Tongue (tissue), 2 donors: ENCODE results near the gene PREP. TPM values are rescaled to one million over a fixed set of nuclear protein-coding genes. Genes with fewer than 3 reads are reported as not detected.
A peak's percentile ranks its signal among the peaks of the same experiment; 100 is the strongest.
"Not testable (repeated sequence)": the region's sequence is repeated elsewhere in the genome, so short reads cannot be mapped to it uniquely, and the experiment has no call there.

Source experiments
- DNase-seq: peaks from one replicate; pipeline ENCODE4 v3.0.0-alpha.2; 2015
- total RNA-seq: library from RNA; depleted of rRNA; stranded (reverse); fragments of >200 nt; gene quantifications from one replicate; pipeline ENCODE4 v1.2.3, GENCODE V29; 2014

PREP gene
- total RNA-seq = 49.4 TPM

DNA sequence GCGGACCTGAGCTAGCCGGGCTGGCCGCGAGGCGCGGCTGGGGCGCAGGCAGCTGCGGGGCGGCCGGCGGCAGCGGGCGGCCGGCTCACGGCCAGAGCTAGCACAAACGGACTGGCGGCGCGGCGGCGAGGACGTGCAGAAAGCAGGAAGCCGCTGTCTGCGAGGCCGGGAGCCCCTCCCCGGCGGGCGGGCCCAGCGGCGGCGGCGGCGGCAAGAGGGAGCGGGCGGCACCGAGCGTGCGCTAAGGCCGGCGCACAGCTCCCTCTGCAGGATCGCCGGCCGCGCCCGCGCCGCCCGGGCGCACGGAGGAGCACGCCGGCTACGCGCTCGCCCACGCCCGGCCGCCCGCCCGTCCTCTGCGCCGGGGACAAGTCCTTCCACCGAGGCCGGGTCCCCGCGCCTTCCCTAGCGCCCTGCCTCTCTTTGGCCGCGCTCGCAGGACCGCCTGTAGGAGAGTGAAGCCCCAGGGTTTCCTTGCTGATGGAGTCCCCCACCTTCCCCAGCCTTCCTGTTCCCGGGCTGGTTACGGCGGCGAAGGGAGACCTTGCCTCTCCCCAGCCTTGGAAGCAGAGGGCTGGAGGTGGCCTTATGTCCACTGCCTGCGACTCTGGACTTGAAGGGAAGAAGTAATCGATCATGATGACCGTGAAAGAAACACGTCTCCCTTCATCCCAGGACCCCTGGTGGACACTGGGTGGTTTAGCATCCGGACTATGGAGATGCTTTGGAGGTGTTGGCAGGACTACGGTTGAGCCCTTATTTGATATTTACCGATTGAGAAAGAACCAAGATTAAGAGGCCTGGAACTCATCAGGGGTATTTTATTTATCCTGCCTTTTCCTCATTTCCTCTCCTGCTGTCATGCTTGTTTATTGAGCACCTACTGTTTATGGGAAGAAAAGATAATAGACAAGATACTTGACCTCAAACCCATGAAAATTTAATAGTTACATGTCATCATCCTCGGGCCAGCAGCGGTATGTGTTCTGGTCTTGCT is at the start of gene PREP:
PREP (minus strand) TSS at position 144 of the 997 bp plus-strand sequence. CDS start 191 bp downstream, outside the sequence.
- DNase-seq = peak; percentile 92

DNA sequence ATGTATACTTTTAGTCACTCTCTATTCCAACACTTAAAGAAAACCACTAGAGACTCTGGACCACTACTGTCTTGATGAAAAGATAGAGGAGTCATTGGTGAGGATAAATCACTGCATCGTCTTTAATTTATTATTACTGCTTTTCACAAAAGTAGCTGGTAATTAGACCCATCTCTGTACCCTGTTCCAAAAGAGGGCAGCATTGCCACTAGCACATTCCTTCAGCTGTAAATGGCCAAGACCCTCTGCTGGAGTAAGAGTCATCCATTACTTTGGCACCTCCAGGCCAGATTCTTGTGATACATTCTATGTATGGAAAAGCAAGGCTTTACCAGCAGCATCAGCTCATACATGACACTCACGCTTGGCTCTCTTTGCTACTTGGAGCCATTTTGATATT is 49.5 kb upstream of the PREP start:
- no peak for DNase-seq

DNA sequence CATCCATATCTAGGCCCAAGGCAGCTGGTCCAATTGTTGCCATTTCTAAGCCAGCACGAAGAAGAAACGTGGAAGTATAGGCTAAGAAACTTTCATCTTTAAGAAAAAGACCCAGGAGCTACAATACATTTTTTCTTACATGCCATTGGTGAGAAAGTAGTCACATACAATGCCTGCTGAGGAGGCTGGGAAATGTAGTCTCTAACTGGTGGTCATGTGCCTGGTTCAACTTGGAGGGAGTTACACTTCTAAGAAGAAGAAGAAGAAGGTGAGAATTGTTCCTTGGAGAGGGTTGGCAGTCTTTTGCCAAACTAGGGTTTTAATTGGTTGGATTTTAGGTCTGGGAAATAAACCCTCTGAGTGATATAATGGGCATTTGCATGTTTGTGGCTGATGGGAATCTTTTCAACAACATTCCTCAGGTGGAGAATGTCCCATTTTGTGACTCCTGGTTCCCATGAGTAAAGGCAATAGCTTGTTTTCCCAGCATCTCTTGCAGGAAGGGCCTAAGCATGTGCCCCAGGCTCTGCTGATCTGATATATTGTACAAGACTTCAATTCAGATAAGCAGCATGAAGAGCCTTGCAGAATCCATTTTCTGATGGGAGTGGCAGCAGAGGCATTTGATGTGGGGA is 47.0 kb upstream of the PREP start:
- DNase-seq = no peak

DNA sequence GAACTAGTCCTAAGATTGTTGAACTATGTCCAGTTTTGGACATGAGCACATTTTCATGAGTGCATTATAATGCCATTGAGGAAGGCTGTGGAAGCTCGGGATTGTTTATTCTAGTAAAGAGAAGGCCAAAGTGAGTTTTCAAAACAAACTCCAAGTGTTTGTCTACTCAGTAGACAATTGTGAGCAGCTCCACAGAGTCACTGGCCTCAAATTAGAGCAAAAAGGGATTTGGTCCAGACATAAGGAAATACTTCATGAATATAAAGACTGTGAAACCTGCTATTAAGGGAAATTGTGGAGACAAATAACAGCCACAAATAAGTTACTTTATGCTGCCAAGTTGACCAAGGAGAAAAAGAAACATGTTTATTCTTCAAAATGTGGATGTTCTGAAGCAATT is 42.6 kb upstream of the PREP start:
- DNase-seq = peak; percentile 41

DNA sequence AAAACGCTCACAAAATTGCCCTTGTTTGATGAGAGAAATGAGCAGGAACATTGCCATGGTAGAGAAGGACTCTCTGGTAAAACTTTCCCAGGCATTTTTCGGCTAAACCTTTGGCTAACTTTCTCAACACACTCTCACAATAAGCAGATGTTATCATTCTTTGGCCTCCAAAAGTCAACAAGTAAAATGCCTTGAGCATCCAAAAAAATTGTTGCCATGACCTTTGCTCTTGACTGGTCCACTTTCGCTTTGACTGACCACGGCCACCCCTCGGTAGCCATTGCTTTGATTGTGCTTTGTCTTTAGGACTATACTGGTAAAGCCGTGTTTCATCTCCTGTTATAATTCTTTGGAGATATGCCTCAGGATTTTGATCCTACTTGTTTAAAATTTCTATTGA is 41.1 kb upstream of the PREP start:
- DNase-seq = no peak

DNA sequence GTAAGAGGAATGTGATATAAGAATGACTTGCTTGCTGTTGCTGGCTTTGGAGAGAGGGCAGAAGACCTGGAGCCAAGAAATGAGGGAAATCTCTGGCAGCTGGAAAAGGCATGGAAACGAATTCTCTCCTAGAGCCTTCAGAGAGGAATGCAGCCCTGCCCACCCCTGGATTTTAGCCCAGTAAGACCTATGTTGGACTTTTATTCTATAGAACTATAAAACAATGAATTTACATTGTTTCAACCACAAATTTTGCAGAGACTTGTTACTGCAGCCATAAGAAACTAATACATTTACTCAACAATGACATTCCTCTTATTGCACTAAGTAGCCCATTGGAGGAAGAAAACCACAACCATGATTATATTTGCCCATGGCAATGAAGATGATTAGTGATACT is 39.5 kb upstream of the PREP start:
- no peak for DNase-seq

DNA sequence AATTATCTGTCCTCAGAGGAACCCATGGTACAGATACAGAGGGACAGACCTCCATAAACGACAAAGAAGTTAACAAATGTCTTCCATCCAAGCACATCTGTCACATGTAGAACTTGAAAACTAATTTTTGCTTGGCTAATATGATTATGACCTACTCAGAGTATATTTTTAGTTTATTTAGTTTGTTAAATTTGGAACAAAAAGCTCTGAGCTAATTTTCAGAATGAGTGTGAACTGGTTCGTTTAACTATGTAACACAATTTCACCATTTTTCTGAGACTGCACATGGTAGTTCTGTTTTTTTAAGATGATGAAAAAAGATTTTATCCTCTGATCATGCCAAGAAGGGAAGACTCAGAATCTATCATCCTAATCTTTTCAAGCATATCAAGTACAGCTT is 34.4 kb upstream of the PREP start:
- no peak for DNase-seq

DNA sequence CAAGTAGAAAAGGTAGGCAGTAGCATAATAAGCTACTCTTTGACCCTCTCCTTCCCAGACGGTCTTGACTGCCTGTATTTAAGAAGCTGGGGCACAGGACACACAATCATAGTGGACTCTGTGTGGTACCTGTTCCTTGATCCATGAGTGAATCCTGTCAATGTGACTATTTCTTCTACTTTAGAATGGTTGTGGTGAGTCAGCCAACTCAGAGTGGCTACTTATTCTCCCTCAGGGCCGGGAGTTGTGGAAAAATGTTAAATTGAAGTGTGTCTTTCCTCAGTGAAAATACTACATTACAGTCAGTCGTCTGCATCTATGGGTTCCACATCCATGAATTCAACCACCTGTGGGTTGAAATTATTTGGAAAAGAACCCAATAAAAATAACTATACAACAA is 30.8 kb upstream of the PREP start:
- no peak for DNase-seq

DNA sequence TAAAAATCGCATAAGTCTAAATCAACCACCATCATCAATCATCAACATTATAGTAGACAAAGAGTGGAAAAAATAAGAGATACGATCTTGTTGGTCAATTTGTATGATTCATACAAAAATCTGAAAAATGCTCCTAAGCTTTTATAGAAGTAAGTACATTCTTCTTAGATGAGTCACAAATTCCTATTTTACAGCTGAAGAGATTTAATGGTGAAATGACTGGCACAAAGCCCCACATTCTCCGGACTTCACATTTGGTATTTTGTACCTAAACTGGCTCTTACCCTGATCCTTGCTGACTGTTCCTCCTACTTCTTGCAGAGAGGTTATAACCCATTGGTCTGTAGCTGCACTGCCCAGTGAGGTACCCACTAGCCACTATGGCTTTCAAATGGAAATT is 29.9 kb upstream of the PREP start:
- no peak for DNase-seq

DNA sequence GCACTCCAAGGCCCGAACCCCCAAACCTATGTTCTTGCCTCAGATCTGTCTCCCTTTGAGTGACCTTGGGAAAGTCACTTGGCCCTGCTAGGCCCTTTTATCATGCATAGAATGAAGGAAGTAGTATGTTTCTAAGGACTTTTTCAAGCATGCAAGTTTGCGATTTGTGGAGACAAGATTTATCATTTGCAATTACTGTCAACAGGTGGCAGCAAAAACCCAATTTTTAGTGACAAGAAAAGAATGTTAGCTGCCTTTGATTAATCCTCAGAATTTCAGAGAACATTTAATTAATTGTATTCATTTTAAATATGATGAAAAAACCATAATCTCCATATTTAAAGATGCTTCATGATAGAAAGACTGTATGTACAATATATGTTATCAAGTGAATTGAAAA is 28.3 kb upstream of the PREP start:
- DNase-seq = peak; percentile 76

DNA sequence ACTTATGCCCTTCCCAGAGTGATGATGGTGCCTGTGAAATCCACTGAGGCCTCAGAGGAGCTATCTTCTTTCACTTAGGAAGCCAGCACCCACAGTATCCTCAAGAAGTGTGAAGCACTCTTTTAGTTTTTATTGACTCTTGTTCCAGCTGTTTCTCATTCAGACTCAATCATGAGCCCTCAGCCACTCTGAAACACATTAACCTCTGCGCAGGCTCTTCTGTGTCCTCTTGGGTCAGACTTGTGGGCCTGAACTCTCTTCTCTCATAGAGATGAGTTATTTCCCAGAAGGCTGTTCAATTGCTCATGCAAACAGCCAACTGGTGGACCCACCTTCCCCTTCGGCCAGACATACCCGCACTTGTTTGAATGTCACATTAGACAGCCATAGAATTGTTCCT is 27.8 kb upstream of the PREP start:
- DNase-seq = no peak

DNA sequence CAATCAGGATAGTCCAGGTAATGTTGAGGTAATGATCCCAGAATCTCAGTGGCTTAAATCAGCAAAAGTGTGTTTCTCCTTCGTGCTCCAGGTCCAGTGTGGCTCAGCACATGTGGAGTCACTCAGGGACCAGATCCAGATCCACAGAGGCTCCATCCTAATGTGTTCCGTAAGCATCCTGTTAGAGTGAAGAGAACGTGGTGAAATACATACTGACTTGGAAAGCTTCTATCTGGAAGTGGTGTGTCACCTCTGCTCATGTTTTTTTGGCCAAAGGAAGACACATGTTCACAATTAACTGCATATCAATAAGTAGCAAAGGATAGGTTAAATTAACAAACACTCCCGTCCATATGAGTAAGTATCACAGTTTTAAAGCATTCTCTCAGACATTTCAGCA is 26.8 kb upstream of the PREP start:
- DNase-seq = no peak

DNA sequence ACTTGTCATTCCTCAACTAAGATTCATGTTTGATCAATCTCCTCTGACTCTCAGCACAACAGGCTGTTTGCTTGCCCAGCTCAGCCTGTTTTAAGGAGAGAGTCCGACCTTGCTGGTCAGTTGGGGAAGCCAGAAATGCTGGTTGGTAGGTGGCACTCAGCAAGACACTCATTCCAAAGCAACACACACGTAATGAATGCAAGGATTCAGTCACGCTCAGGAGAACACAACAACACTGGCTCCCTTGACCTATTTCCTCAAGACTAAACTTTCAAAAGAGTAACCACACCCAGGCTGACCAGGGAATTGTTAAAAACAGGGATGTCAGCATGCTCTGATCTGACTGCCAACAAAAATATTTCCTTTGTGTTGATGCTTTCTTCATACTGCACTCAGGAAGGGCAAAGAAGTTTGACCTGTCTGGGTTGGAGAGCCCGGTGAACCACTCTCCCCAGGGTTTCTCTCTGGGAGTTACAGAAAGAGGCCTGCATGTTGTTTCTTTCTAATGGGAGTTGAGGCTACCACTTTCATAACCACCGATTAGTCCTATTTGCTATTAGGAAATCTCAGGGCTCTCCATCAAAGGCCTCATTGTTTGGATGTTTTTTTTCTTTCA is 25.6 kb upstream of the PREP start:
- DNase-seq = no peak

DNA sequence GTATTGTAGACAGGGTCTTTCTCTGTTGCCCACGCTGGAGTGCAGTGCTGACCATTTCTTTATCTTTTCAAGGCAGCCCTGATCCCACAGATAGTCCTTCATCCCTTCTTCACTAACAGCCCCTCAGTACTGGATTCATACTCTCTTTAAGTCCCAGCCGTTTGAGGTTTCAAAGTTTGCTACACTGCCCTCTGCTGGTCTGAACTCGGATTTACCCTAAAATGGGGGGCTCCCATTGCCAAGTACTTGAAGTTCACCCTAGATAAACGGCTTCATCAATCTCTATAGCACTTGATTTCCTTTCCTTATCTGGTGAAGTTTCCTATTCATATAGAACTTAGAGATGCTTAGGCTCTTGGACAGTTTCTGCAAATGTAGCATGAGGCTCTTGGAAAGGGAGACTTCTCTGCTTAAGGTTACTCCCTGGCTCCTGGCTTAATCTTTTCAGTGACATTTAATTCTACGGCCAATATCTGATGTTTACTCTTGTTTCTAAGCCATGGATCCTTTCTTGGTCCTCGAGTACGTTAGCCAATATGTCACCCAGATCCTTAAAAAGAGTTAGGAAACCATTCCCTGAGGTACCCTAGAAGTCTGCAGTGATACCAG is 21.4 kb upstream of the PREP start:
- peak; percentile 77 for DNase-seq

DNA sequence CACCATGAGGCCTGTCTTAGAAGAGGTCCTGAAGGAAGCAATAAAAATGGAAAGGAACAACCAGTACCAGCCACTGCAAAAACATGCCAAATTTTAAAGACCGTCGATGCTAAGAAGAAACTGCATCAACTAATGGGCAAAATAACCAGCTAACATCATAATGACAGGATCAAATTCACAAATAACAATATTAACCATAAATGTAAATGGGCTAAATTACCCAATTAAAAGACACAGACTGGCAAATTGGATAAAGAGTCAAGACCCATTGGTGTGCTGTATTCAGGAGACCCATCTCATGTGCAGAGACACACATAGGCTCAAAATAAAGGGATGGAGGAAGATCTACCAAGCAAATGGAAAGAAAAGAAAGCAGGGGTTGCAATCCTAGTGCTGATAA is 14.1 kb upstream of the PREP start:
- not testable (repeated sequence) for DNase-seq

DNA sequence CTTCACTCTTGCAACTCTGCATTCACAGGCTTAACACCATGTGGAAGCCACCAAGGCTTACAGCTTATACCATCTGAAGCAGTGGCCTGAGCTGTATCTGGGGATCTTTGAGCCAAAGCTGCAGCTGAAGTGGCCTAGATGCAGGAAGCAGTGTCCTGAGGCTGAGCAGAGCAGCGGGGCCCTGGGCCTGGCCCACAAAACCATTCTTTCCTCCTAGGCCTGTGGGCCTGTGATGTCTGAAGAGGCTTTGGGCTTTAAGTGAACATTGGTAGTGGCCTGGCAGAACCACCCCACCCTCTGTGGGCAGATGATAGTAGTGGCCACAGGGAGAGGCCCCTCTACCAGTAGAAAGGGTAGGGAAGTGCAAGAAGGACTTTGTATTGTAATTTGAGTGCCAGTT is 6.9 kb upstream of the PREP start:
- DNase-seq = no peak

DNA sequence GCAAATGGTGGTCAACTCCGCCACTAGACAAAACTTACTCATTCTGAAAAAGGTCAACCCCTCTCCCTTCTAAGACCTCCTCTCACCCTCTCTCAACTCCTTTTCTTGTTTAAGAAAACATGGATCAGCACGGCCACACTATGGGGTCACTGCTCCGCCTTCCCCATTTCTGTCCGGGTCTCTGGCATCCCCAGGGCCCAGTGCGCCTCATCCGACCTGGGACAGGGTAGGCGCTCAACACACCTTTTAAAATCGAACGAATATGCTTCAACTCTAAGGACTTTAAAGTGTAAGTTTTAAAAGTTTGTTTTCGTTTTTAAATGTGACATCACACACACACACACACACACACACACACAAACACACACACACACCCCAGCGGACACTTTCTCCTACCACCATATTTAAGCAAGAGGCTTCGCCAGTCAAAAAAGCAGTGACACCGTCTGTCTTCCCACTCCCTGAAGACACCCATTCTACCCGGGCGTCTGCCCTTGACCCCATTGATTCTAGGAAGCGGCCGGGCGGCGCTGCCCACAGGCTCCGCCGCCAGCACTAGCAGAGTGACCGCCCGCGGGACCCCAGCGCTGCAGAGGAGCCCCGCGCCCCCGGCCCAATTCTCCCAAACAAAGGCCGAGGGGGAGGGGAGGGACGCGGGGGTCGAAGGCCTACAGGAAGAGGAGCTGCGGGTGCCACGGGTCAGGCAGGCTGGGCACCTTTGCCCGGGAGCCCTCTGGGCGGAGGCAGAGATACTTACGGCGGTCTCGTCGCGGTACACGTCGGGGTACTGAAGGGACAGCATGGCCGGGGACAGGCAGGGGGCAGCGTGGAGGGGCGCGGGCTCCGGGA is 568 bp downstream of the PREP start:
- no peak for DNase-seq

DNA sequence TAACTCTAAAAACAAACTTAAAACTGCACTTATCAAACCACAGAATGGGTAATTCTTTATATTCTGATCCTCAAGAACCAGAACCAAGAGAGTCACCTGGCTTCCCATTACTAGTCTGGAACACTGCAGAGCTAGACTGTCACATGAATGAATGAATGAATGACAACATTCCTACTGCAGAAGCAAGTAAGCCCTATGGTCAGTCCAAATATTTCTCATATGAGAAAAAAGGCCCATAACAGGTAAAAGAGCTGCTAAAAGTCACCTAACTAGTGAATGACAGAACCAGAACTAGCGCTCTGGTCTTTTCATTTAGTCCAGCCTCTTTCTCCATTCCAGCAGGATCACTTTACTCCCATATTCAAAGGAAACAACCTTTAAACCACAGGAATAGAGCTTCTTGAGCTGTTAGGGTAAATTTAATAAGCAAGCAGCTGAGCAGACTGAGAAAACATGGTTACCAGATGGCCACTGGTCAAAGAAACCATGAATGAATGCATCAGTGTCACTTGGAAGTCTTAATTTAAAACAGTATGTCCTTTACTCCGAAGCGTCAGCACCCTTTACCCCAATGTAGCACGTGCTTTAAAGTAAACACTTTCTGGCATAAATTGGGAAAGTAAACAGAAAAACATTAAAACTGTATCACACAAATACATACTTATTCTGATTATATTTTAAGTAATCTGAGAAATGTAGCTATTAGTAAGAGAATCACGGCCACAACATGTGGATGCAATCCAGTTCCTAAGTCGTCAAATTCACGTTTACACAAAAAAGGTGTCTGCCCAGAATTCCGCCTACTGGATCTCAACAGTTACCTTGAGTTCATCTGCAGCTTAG is 1.4 kb downstream of the PREP start:
- peak; percentile 10 for DNase-seq

DNA sequence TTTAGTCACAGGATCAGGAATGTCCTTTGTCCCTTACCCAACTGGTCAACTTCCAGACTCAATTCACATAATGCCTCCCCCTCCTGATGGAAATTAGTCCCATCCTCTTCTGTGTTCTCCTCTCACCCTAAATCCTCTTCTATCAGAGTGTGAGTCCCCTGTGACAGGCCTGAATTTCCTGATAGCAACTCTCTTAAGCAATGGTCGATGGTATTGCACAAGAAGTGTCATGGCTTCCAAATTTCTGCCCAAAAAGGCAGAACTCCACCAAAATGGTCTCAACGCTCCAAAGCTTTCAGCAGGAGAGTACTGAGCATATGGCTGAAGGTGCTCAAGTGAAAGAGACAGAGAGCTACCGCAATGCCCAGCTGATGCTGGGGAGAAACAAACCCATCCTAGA is 2.4 kb downstream of the PREP start:
- DNase-seq = no peak

DNA sequence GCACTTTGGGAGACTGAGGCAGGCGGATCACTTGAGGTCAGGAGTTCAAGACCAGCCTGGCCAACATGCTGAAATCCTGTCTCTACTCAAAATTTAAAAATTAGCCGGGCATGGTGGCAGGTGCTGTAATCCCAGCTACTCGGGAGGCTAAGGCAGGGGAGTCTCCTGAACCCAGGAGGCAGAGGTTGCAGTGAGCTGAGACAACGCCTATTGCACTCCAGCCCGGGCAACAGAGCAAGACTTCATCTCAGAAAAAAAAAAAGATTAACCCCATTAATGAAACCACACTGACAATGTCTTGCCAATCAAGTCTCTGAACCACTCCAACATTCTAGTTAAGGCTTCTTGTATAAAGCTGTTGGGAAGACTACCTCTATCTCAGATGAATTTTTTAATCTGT is 4.0 kb downstream of the PREP start:
- DNase-seq = no peak

DNA sequence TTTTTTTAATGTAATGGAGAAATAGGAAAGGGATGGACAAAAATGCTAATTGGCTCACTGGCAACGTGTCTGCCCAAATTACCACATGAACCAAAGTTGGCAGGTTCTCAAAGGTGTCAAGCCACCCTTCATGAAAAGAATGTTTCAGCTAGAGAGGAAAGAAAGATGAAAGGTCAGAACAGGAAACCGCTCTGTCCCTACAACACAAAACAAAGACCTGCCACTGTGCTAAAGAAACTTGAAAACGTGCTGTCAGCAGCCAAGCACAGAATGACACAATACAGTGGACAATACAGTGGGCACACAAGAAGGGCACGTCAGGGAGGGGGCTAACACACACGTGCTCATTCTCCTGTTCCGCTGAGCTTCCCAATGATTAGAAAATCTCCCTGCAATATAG is 4.9 kb downstream of the PREP start:
- DNase-seq = no peak
